ENCODE data around the gene FAM131A.

GRCh38 chr3:184384342-184384741, 46.9 kb downstream of the FAM131A start:
- TF ChIP-seq CTCF (IDR thresholded peaks at IDR 0.05) (no peak), POLR2A (IDR thresholded peaks at IDR 0.05) (no peak)
